ENCODE results near the gene TMEM131.
A peak's percentile ranks its signal among the peaks of the same experiment; 100 is the strongest.

The TMEM131 gene

DNA sequence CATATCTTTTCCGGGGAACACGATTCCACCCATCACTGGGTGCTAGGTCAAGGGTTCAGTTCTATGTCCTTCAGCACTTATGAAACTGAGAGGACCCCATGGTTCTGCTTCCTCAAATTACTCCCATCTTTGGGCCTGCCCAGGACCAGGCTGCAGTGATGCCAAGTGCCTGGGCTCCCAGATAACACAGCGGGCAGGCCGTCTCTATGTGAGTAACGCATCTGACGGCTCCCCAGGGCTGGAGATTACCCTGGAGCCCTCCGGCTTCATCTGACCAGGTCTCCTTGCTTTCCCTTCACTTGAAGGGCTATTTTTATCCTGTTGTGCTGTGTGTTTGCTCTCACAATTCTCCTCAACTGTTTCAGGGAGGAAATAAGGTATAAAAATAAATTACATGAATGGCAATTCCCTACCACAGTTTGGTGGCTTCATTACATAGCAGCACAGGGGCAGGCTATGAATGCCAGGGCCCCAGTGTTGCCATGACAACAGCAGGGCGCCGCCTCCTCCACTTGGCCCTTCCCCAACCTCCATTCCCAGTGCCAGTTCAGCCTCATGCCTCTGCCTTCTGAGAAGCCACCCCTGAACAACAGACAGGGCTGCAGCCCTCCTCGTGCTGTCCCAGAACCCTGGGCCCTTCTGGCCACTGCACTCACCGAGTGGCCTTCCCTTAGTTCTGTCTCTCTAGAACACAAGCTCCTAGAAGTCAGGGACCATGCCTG, 25.4 kb upstream of the TMEM131 start:
- DNase-seq: peak in 1 of 3 experiments; percentile 16

GRCh38 chr2:98020516-98020915, 24.8 kb upstream of the TMEM131 start:
- DNase-seq: no peak

DNA sequence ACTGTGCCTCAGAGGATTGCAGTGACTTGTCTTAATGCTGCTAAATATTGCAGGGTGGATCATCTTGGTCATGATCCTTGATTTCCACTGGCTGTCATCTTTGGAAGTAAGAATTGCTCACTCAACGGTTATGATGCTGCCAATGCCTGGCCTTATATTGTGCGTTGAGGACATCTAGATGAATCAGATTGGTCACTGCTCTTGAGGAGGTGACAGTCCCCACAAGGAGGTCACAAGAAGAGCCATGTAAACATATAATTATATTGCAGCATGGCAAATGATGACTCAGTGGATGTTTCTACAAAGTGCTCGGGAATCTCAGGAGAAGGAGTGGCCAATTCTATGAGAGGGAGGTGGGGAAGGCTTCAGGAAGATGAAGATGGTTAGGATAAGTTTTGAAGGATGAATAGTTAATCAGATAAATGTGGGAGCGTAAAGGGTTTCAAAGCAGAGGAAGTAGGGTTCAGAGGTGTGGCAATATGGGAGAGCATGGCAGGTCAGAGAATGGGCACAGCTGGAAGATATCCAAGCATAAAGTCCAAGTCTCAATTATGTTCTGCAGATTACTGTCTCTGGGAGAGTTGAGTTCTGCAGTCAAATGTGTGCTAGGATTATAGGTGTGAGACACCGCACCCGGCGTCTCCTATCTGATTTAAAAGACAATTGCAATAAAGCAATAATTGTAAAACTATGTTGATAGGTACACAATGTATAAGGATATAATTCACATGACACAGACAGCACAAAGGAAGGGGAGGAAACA, 21.3 kb upstream of the TMEM131 start:
- DNase-seq: no peak

DNA sequence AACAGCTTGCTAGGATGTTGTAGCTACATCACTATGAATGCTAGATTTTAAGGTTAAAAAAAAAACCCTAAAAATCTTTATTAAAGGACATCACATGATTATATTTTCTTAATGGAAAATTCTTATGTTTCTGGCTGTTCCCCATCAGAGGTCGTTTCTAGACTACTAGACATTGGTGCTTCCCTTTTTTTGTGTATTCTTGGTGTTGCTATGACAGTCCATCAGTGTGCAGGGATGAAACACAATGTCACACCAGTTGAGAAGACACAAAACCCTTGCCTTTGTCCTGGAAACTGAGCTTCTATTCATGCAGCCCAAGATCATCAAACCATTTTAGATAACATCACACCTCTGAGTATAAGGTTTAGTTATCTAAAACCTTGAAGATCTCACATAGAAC, 19.9 kb upstream of the TMEM131 start:
- no peak for DNase-seq

DNA sequence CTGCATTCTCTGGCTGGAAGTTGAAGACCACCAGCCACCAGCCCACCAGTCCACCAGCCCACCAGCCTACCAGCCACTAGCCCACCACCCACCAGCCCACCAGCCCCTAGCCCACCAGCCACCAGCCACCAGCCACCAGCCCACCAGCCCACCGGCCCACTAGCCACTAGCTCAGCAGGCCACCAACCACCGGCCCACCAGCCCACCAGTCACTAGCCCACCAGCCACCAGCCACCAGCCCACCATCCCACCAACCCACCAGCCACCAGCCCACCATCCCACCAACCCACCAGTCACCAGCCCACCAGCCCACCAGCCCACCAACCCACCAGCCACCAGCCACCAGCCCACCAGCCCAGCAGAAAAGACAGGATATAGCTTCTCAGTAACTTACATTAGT, 18.6 kb upstream of the TMEM131 start:
- DNase-seq: no peak

DNA sequence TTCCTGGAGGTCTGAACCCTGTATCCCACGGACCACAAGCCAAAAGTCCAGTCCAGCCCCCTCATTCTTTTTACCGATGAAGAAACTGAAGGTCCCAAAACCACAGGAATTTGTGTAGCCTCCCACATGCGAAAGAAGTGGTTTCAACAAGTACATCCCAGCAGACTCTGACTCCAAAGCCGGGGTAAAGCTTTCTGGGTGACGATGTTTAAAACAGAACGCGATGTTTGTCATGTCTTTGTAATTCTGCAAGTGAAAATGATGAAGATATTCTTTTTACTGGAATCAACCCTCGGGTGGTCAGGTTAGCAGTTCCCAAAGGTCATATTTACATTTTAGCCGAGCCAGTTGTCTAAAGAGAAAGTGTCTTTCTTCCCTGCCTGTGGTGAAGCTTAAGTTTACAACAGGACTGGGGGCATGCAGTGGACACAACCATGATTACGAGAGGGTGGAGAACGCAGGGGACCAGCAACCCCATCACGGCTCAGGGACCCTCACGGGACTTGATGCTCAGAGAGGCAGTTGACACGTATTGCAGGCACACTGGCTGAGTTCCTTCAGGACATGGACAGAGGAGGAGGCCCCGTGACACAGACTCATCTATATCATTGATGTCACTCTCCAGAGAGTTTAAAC, 17.8 kb upstream of the TMEM131 start:
- no peak for DNase-seq

- no peak for DNase-seq
These were observed 16.8 kb upstream of the TMEM131 start for GRCh38 chr2:98012561-98012991.

GRCh38 chr2:98009887-98010760, 14.4 kb upstream of the TMEM131 start:
- no peak for DNase-seq

GRCh38 chr2:98008415-98008814, 12.7 kb upstream of the TMEM131 start:
- no peak for DNase-seq

GRCh38 chr2:98006378-98006777, 10.6 kb upstream of the TMEM131 start:
- DNase-seq: no peak

- no peak for DNase-seq
These were observed 8.9 kb upstream of the TMEM131 start for GRCh38 chr2:98004613-98005012.

DNA sequence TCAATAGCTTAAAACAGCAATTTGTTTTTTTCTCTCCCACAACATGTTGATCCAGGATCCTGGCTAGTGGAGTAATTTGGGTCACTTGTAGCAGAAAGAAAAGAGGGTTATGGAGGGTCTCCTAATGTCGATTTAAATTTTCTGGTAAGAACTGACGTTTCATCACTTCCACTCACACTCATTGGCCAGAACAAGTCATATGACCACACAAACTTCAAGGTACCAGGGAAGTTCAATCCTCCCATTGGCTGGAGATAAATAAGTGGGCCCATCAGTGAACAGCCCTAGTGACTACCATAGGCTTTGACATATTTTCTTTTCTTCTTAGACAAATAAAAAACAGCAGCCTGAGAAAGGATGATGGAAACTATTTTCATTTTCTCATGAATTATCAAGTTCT, 8.3 kb upstream of the TMEM131 start:
- no peak for DNase-seq

GRCh38 chr2:97999536-97999935, 3.8 kb upstream of the TMEM131 start:
- DNase-seq: no peak

DNA sequence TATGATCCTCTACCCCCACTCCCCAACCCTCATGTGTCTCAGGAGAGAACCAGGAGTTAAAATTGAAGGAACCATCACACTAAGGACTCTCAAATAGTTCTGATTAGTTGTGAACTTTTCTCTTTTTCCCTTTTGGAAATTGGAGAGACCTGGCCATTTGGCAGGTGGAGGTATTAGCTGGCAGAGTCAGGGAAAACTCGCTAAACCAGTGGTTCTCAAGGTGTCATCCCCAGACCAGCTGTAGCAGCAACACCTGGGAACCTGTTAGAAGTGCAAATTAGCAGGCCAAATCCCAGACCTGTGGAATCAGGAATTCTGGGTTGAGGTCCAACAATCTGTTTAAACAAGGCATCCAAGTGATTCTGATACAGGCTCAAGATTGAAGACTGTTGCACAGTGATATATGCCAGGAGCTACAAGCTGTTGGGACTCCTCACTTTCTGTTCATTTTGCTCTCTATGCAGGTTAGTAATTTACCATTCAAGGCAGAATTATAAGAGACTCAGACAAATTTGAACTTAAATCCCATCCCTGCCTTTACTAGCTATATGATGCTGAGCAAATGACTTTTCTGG, 2.8 kb upstream of the TMEM131 start:
- peak in 2 of 3 experiments; percentile 55 to 75 for DNase-seq

GRCh38 chr2:97997784-97998392, 2.1 kb upstream of the TMEM131 start:
- DNase-seq: peak; percentile 79 to 97 (median 80)

- DNase-seq: no peak
These were observed 931 bp upstream of the TMEM131 start for GRCh38 chr2:97996679-97997078.

DNA sequence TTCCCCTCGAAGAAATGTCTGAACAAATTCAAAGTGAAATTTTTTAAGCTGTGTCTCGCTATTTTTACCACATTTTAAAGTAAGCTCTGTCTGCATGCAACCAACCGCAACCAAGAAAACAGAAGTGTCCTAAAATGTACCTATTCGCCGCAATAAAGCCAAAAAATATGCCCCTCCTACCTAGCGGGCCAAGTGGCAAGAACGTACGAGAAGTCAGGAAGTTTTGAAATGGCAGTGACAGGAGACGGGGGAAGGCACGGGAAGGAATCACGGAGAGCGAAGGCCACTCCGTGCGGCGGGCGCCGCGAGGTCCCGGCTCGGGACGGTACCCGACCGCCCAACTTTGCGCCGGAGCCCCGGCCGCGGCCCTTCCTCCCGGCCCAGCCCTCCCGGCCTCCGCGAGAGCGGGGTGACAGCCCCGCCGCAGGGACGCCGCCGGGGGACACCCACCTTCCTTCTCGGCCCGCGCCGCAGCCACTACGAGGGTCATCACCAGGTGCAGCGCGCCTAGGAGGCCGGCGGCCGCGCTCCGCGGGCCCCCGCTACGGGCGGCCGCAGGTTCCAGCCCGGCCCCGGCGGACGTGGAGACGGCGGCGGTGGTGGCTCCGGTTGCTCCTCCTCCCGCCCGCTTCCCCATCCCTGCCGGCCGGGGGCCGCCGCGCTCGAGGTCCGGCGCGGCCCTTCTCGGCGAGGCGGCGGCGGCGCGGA, 568 bp downstream of the TMEM131 start:
- DNase-seq: peak in 2 of 3 experiments; percentile 68 to 71

DNA sequence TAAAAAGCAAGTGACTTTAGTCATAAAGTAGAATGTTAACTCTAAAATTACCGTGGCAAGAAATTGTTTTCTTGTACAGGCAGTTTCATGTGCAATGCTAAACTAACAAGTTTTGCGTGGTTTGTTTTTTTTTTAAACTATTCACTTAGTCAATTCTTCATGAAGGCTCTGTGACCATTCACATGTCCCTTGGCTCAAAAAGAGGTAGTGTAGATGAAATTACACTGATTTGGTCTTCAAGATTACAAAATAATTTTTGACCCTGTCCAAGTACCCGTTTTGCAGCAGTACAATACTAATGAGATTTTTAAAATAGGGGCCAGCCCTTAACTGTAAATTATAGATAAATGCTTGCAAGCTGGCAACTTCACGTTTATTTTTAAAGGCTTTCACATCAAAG, 1.3 kb downstream of the TMEM131 start:
- peak in 1 of 3 experiments; percentile 41 for DNase-seq

DNA sequence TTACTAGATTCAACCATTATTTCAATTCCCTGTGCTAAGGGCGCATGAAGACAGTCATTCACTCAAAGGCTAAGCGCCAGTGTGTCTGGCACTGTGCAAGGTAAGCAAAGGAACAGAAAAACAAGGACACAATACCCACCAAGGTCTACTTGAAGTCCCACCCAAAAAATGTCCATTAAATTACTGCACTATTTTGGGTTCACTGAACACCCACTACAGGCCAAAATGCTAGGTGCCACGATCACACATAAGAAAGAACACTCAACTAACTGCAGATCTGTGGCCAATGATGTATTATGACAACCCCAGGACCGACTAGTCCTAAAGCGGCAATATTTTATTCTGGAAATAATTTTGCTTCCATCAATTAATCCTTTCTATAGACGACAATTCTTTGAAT, 1.8 kb downstream of the TMEM131 start:
- peak in 1 of 3 experiments; percentile 55 for DNase-seq

GRCh38 chr2:97992836-97993825, 2.6 kb downstream of the TMEM131 start:
- DNase-seq: peak in 1 of 3 experiments; percentile 41

Measured in NCI-H1417 (cell line).